Caki2 (cell line): ENCODE data around the gene KRT75. TPM values are rescaled to one million over a fixed set of nuclear protein-coding genes. Genes with fewer than 3 reads are reported as not detected.
"Not testable (repeated sequence)": the region's sequence is repeated elsewhere in the genome, so short reads cannot be mapped to it uniquely, and the experiment has no call there.

Experiments
- DNase-seq: peaks from one replicate; pipeline ENCODE4 v3.0.0-alpha.2; 2015; ENCODE audit warnings: low read depth
- in situ Hi-C: cut with HindIII; loops from 2 replicates; pipeline ENCODE4 v1.10.0; 2016; ENCODE audit warnings: low sequenced_read_pairs, low pct_unique_long_range_greater_than_20kb, mixed read lengths
- total RNA-seq: library from RNA; depleted of rRNA; stranded (reverse); fragments of >200 nt; shearing (Covaris generic); gene quantifications from 2 replicates; pipeline ENCODE4 v1.2.3, GENCODE V29; 2014; ENCODE audit warnings: low replicate concordance

The KRT75 gene
- total RNA-seq, 1 experiment from 2014 or later, result not detected

GRCh38 chr12:52423661-52424500 lies 10.3 kb downstream of the KRT75 start:
- no peak for DNase-seq
- in situ Hi-C loops, result no loop called here

GRCh38 chr12:52423035-52423434 lies 11.1 kb downstream of the KRT75 start:
- in situ Hi-C loops, result no loop called here
- DNase-seq, result no peak

DNA sequence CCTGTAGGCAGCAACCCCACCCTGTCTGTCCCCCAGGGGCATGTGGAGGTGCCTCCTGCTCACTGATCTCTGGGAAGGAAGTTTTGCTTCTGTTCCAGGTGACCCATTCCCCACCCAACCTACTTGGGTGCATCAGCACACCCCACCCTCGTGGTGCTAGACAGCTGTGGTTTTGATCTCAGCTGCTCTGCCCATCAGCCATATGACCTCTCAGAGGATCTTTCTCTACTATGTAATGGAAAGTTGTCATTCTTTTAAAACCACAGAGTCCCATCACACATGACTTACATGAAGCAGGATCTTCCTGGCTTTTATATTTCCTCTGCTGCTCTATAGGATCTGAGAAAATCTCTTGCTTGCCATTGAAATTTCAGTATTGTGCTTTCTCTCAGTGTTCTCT lies 14.5 kb downstream of the KRT75 start:
- in situ Hi-C loops, result no loop called here
- no peak for DNase-seq

- in situ Hi-C loops, result no loop called here
- DNase-seq, result no peak
Measured at GRCh38 chr12:52418576-52419110, 15.5 kb downstream of the KRT75 start.

DNA sequence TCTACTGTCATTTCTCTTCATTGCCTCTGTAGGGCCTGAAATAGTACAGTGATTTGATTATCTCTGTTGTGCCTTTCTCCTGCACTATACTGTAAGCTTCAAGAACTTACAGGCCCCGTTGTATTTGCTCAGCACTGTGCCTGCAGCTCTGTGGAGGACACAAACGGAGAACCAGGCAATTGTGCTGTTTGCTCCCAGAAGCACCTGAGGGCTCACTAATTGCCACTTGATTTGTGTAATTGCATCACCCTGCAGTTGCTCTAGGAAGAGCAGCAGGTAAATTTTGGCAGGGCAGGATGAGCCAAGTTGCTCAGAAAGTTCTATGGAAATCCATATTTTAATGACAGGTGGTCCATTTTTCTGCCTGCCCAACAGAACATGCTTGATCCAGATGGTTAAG lies 16.4 kb downstream of the KRT75 start:
- DNase-seq, result no peak
- in situ Hi-C loops, result no loop called here

- DNase-seq, result no peak
- in situ Hi-C loops, result no loop called here
Measured at GRCh38 chr12:52416795-52417194, 17.4 kb downstream of the KRT75 start.

DNA sequence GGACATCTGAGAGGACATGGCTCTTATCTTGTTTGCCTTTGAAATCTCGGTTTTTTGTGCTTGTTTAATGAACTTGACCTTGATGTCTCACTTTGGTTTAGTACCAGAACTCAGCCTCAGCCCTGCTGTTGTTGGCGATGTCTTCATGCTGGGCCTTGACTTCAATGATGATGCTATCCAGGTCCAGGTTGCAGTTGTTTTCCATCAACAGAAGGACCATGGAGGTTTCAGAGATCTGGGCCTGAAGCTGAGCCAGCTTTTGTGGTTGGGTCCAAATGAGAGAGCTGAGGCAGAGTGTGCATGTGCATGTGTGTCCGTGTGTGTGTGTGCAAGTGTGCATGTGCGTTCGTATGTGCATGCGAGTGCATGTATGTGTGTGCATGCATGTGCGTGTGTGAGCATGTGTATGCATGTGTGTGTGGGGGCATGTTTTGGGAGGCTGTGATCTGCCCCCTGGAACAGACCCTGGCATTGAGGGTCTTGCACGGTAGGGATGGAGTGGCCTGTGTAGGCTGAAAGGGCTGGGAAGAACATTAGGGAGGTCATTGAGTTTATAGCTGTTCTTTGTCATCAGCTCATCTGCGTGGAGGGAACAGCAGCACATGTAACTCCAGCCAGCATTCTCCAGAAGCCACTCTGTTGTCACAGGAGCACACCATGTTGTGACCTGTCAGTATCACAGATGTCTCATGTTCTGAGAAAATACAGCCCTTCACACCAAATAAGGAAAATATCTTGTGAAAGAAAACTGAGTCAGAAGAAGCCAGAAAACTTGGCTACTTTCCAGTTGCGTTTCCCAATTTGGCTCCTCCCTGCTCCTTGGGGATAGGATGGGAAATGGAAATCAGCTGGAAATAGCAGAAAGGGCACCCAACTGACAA lies 18.1 kb downstream of the KRT75 start:
- in situ Hi-C loops, result no loop called here
- DNase-seq, result peak; percentile 31

DNA sequence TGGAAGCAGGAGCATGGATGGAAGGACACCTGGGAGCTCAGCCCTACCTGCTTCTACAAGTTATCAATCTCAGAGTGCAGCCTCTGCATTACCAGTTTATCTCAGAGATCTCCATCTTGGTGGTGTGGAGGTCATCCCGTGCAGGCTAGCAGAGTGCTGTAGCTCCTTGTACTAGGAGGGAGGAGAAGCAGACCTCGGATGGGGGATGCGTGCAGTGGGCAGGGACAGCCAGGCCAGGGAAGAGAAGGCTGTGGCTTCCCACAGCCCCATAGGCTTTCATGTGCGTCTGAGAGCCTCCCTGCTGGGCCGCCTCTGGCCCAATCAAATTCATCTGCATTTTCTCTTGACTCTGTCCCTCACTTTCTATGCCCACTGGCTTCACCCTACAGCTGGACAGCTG lies 19.2 kb downstream of the KRT75 start:
- DNase-seq, result no peak
- in situ Hi-C loops, result no loop called here

- DNase-seq, result no peak
- in situ Hi-C loops, result no loop called here
Measured at GRCh38 chr12:52413782-52414345, 20.3 kb downstream of the KRT75 start.

- in situ Hi-C loops, result no loop called here
- DNase-seq, result no peak
Measured at GRCh38 chr12:52413202-52413601, 21.0 kb downstream of the KRT75 start.

DNA sequence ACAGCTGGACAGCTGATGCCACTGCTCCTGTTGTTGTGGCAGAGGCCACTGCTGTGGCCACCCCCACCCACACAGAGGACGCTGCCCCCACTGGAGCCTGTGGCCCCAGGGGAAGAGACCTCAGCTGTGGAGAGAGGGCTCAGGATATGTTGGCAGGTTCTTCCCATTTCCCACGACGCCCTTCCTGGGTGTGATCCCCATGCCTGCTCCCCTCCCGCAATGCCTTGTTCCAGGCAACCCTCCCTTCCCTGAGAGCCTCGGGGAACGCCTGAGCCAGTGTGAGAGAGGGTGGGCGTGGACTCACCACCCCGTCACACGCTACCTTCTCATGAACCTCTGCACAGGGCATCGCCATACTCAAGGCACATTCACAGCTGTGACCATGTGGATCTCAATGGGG lies 22.4 kb downstream of the KRT75 start:
- in situ Hi-C loops, result no loop called here
- DNase-seq, result no peak

GRCh38 chr12:52410589-52411248 lies 23.5 kb downstream of the KRT75 start:
- in situ Hi-C loops, DNase-seq: not testable (repeated sequence)

DNA sequence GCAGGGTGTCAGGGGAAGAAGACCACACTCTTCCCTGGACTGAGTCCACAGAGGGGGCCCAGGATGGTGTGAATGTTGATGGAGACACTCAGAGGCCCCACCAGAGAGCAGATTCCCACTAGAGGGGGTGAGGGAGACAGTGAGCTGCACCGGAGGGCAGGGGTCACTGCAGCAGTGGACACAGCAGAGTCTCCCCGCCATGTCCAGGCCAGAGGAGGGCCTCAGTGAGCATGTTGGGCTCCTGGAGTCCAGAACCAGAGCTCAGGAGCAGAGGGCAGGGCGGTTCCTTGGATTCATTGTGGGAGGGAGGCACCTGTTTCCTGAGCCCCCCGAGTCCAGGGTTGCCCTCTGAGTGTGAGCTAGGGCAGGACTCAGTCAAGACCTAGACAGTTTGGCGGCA lies 26.3 kb downstream of the KRT75 start:
- no peak for DNase-seq
- in situ Hi-C loops, result no loop called here

DNA sequence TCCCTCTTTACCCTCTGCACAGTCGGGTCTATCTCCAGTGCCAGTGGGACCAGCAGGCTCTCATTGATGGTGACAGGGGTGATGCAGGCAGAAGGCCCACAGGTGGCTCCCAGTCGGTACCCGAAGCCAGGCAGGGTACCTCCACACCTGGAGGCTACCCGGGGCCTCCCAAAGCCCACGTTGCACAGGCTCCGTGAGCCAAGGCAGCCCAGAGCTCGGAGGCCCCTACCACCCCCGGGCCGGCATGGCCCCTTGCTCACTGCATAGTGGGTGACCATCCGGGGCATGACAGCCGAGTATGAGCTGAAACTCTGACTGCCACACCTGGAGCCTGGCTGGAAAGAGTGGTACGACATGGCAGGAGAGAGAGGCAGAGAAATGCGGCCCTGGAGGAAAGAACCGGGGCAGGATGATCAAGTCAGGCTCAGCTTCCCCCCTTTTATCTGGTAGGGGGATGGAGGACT lies 28.2 kb downstream of the KRT75 start, which contains the start of gene KRT82:
Gene KRT82, minus strand, starts transcription at position 414 of the 464 bp plus-strand sequence. Its CDS starts 58 bp downstream, at position 356.
- in situ Hi-C loops, result no loop called here

GRCh38 chr12:52404951-52405350 lies 29.2 kb downstream of the KRT75 start:
- in situ Hi-C loops, result no loop called here
- DNase-seq, result no peak

More for the DNA sequence above, 28.2 kb downstream of the KRT75 start, which contains the start of gene KRT82:
- DNase-seq, result no peak

DNA sequence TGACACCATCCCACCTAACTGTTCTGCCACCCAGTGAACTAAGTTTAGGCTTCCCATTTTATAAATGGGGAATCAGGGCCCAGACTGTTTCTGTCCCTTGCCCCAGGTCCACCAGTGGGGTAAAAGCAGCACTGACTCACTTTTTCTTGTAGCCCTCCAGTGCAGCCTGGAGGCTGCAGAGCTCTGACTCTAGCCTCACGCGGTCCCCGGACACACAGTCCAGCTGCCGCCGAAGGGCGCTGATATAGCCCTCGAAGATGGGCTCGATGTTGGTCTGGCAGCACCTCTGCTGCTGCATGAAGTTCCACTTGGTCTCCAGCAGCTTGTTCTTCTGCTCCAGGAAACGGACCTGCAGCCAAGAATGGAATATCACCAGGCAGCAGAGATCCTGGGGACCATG lies 30.6 kb downstream of the KRT75 start:
- no peak for DNase-seq
- in situ Hi-C loops, result no loop called here

DNA sequence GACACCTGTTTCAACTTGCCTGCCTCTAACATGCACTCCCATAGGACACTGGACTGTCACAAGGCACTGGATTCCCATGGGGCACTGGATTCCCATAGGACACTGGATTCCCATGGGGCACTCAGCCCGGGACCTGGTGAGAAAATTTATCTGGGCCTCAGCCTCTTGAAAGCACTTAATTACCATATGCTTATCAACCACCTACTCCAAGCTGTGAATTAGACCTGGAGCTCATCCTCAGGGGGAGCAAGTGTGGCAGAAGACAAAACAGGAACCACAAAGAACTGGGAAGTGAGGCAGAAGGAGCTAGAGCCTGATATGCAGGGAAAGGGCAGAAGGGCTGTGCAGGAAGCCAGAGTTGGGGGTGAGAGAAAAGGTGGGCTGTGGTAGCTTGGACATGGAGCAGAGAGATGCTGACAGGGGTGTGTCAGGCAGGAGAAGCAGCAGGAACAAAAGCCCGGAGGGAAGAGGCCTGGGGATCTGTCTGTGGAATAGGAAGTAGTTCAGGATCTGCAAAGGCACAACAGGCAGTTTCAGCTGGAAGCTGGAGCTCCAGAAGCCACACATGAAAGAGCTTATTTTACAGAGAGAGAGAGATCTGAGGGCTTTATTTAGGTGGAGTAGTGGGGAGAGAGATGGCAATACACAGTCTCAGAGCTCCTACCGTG lies 31.2 kb downstream of the KRT75 start:
- in situ Hi-C loops, result no loop called here
- no peak for DNase-seq

GRCh38 chr12:52402377-52402776 lies 31.8 kb downstream of the KRT75 start:
- no peak for DNase-seq
- in situ Hi-C loops, result no loop called here
